ENCODE data around the gene TMEM51.

TMEM51 gene

GRCh38 chr1:15154480-15155036 is 1.0 kb downstream of the TMEM51 start:
- Histone ChIP-seq H3K27me3 (ENCODE audit: insufficient read depth, poor library complexity, severe bottlenecking) (peaks cover 33% of the 10 kb centered on the region), H3K27ac (replicated peaks) (no peak overlapping the region), H3K4me3 (replicated peaks; ENCODE audit: insufficient read depth, low read length) (no peak overlapping the region)
- no peak for DNase-seq (ENCODE audit: low read depth in 1 of 2, low spot score in 1 of 2)
- TF ChIP-seq SPI1 (IDR thresholded peaks at IDR 0.05; ENCODE audit: borderline replicate concordance, low read depth) (no peak), POLR2AphosphoS5 (IDR thresholded peaks at IDR 0.05; ENCODE audit: low read depth) (no peak), CTCF (IDR thresholded peaks at IDR 0.05; ENCODE audit: insufficient read depth, low read length) (no peak), REST (IDR thresholded peaks at IDR 0.05; ENCODE audit: insufficient replicate concordance, low read depth) (no peak), GABPA (IDR thresholded peaks at IDR 0.05; ENCODE audit: low read depth) (no peak)

- TF ChIP-seq GABPA (IDR thresholded peaks at IDR 0.05; ENCODE audit: low read depth) (no peak), POLR2AphosphoS5 (IDR thresholded peaks at IDR 0.05; ENCODE audit: low read depth) (no peak), REST (IDR thresholded peaks at IDR 0.05; ENCODE audit: insufficient replicate concordance, low read depth) (no peak)
- Histone ChIP-seq H3K4me3 (replicated peaks; ENCODE audit: insufficient read depth, low read length) (no peak overlapping the region), H3K27ac (replicated peaks) (no peak overlapping the region), H3K27me3 (ENCODE audit: insufficient read depth, poor library complexity, severe bottlenecking) (peaks cover 33% of the 10 kb centered on the region)
- DNase-seq (ENCODE audit: low read depth in 1 of 2, low spot score in 1 of 2): no peak
Measured at GRCh38 chr1:15155191-15155590, 1.6 kb downstream of the TMEM51 start.

- H3K4me3 ChIP-seq (replicated peaks; ENCODE audit: insufficient read depth, low read length): no peak overlapping the region
- no peak for TF ChIP-seq POLR2AphosphoS5 (IDR thresholded peaks at IDR 0.05; ENCODE audit: low read depth)
- TF ChIP-seq REST (IDR thresholded peaks at IDR 0.05; ENCODE audit: insufficient replicate concordance, low read depth): no peak
- no peak for TF ChIP-seq SPI1 (IDR thresholded peaks at IDR 0.05; ENCODE audit: borderline replicate concordance, low read depth)
- TF ChIP-seq GABPA (IDR thresholded peaks at IDR 0.05; ENCODE audit: low read depth): no peak
- DNase-seq (ENCODE audit: low read depth in 1 of 2, low spot score in 1 of 2): no peak
Measured at GRCh38 chr1:15155888-15156741, 2.6 kb downstream of the TMEM51 start.

More at GRCh38 chr1:15155888-15156741, 2.6 kb downstream of the TMEM51 start:
- peaks cover 28% of the 10 kb centered on the region for H3K27me3 ChIP-seq (ENCODE audit: insufficient read depth, poor library complexity, severe bottlenecking)
- H3K27ac ChIP-seq (replicated peaks): no peak overlapping the region
